Calu3 (cell line): ENCODE measurements around the gene TBXAS1. TPM values are rescaled to one million over a fixed set of nuclear protein-coding genes. Genes with fewer than 3 reads are reported as not detected.

Source experiments
- BruUV-seq: library from RNA; stranded (reverse); fragments of 400-500 nt; replicated peaks from 2 replicates; lab custom pipeline; 2021; lab: Mats Ljungman, UMichigan
- CTCF ChIA-PET: fragments of 300-600 bp; sonication (Branson Sonifier 250); formaldehyde crosslinking; loops from one replicate; lab custom pipeline; 2022; ENCODE audit warnings: antibody characterized with exemption; lab: Charles Lee
- DNase-seq: peaks from one replicate; pipeline ENCODE4 v3.0.0; 2022
- H3K27ac Mint-ChIP-seq: one replicate; pipeline ENCODE4 v1.8.0; 2022; ENCODE audit warnings: mixed read lengths; ENCODE audit not compliant: unreplicated experiment
- H3K27me3 Mint-ChIP-seq: one replicate; pipeline ENCODE4 v1.8.0; 2022; ENCODE audit warnings: mixed read lengths; ENCODE audit not compliant: unreplicated experiment
- H3K36me3 Mint-ChIP-seq: one replicate; pipeline ENCODE4 v1.8.0; 2022; ENCODE audit warnings: mild to moderate bottlenecking, moderate library complexity, mixed read lengths; ENCODE audit not compliant: insufficient read depth, unreplicated experiment
- H3K4me1 Mint-ChIP-seq: one replicate; pipeline ENCODE4 v1.8.0; 2022; ENCODE audit warnings: mild to moderate bottlenecking, low read depth, mixed read lengths; ENCODE audit not compliant: unreplicated experiment
- H3K4me3 Mint-ChIP-seq: one replicate; pipeline ENCODE4 v1.8.0; 2022; ENCODE audit warnings: mild to moderate bottlenecking, low read depth, moderate library complexity, mixed read lengths; ENCODE audit not compliant: unreplicated experiment
- H3K9me3 Mint-ChIP-seq: one replicate; pipeline ENCODE4 v1.8.0; 2022; ENCODE audit warnings: low read depth, mixed read lengths; ENCODE audit not compliant: unreplicated experiment
- intact Hi-C: fragments of 100-400 bp; cut with micrococcal nuclease; formaldehyde crosslinking; loops from one replicate; pipeline ENCODE4 v1.10.0; 2022; ENCODE audit not compliant: unreplicated experiment
- total RNA-seq: library from RNA; stranded (reverse); gene quantifications from 2 replicates; pipeline ENCODE4 v1.2.3, GENCODE V29; 2022
- TF ChIP-seq, protein P1 (sequence below): fragments of 200-600 bp; IDR thresholded peaks from one replicate; pipeline ENCODE4 v1.8.0; 2022; ENCODE audit warnings: antibody characterized with exemption; ENCODE audit not compliant: unreplicated experiment

The TBXAS1 gene
- total RNA-seq, 1 experiment from 2014 or later: 33.0 TPM

DNA sequence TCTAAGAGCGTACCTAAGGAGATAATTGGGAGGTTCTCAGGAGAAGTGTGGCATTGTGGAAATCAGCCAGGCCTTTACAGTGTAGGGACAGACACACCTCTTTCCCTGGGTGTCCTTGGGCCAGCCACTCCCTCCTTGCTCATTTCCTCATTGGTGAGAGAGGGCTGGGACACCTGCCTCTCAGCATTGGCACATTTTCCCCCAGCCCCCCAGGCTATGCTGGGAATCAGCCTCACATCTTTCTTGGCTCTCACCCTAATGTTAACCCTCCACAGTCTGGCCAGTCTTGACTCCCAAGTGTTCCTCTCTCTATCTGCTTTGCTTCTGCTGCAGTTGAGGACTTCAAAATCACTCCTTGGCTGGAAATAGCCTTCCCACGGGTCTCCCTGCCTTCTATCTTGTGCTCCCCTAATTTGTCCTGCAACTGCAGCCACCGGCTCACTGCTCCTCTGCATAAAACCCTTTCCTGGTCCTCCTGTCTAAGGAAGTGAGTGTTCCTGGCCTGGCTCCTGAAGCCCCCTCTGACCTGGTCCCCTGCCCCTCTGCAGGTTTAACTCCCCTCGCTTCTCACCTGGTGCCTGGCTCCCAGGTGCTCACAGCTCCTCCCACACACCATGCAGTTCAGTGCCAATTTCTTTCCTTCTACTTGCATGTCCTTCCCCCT lies 15.8 kb downstream of the TBXAS1 start:
- peaks cover 22% of the 10 kb centered on the region for H3K4me1 Mint-ChIP-seq
- intact Hi-C loops: loop anchor here (5.0 kb wide), 1 partner anchor 152 kb away; no protein-coding TSS in a partner anchor
- peak; percentile 50 for DNase-seq
- CTCF ChIA-PET: interaction anchor here (0.7 kb wide), 1 partner anchor 172 kb away, joined by 6 read pairs; no protein-coding TSS in a partner anchor
- H3K9me3 Mint-ChIP-seq: peaks cover 3% of the 10 kb centered on the region
- H3K36me3 Mint-ChIP-seq: no peaks in the 10 kb centered on the region
- no TSS peak for BruUV-seq
- no peak overlapping the region for H3K27ac Mint-ChIP-seq
- TF ChIP-seq, protein P1, sequence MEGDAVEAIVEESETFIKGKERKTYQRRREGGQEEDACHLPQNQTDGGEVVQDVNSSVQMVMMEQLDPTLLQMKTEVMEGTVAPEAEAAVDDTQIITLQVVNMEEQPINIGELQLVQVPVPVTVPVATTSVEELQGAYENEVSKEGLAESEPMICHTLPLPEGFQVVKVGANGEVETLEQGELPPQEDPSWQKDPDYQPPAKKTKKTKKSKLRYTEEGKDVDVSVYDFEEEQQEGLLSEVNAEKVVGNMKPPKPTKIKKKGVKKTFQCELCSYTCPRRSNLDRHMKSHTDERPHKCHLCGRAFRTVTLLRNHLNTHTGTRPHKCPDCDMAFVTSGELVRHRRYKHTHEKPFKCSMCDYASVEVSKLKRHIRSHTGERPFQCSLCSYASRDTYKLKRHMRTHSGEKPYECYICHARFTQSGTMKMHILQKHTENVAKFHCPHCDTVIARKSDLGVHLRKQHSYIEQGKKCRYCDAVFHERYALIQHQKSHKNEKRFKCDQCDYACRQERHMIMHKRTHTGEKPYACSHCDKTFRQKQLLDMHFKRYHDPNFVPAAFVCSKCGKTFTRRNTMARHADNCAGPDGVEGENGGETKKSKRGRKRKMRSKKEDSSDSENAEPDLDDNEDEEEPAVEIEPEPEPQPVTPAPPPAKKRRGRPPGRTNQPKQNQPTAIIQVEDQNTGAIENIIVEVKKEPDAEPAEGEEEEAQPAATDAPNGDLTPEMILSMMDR: no peak
- no peak overlapping the region for H3K4me3 Mint-ChIP-seq
- H3K27me3 Mint-ChIP-seq: no peaks in the 10 kb centered on the region

DNA sequence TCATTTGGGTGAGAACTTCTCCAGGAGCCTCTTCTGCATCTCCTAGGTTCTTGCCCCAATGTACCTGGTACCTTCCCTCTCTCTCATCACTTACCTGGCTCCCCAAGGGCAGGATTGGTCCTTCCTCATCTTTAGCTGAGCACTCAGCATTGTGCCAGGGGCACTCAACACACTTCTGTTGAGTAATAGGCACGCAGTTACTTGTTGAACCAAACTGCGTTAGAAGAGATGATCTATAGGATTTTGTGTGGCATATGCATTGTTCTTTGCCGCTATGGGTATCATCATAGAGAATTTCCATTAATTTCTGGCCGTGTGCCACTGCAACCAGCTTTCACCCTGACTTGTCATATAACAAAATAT lies 16.4 kb downstream of the TBXAS1 start:
- BruUV-seq: no TSS peak
- DNase-seq: no peak
- CTCF ChIA-PET: interaction anchor here (0.7 kb wide), 1 partner anchor 173 kb away, joined by 6 read pairs; no protein-coding TSS in a partner anchor
- Mint-ChIP-seq H3K4me1 (peaks cover 22% of the 10 kb centered on the region), H3K27ac (no peak overlapping the region), H3K27me3 (no peaks in the 10 kb centered on the region), H3K4me3 (no peak overlapping the region), H3K36me3 (no peaks in the 10 kb centered on the region), H3K9me3 (peaks cover 3% of the 10 kb centered on the region)
- intact Hi-C loops: no loop called here
- TF ChIP-seq, protein P1: no peak

DNA sequence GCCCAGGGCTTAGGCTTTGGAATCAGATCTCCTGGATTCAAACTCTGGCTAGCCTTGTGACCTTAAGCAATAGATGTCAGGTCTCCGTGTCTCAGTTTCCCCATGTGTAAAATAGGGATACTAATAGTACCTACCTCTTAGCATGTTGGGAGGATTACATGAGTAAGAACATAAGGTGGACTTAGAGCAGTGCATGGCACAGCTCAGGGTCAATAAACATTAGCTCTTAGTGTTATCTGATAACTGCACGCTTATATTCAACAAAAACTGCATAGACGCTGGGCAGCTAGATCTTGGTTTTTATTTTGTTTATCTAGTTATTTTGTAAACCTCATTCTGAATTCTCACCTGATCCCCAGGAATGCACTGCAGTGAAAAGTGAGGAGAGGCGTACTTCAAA lies 17.2 kb downstream of the TBXAS1 start:
- CTCF ChIA-PET: no interaction called here
- peaks cover 3% of the 10 kb centered on the region for H3K9me3 Mint-ChIP-seq
- no peaks in the 10 kb centered on the region for H3K27me3 Mint-ChIP-seq
- no TSS peak for BruUV-seq
- H3K27ac Mint-ChIP-seq: no peak overlapping the region
- TF ChIP-seq, protein P1: no peak
- DNase-seq: no peak
- peaks cover 22% of the 10 kb centered on the region for H3K4me1 Mint-ChIP-seq
- no peaks in the 10 kb centered on the region for H3K36me3 Mint-ChIP-seq
- H3K4me3 Mint-ChIP-seq: no peak overlapping the region
- intact Hi-C loops: no loop called here

DNA sequence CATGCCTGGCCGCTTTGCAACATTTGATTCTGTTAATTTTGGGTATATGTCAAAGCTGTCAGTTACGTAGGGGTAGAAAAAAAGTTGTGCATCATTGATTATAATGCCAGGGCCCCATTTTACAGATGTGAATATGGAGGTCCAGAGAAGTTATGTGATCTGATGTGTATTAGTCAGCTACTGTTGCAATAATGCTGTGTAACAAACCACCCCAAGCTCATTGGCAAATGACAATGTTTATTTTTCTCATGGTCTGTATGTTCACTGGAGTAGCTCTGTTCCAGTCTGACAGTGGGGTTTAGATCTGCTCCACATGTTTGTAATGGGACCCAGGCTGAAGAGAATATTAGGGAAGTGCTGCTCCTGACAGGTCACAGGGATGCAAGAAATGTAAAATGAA lies 19.2 kb downstream of the TBXAS1 start:
- H3K9me3 Mint-ChIP-seq: peaks cover 3% of the 10 kb centered on the region
- no TSS peak for BruUV-seq
- CTCF ChIA-PET: no interaction called here
- TF ChIP-seq, protein P1: no peak
- intact Hi-C loops: no loop called here
- H3K4me3 Mint-ChIP-seq: no peak overlapping the region
- peaks cover 22% of the 10 kb centered on the region for H3K4me1 Mint-ChIP-seq
- H3K36me3 Mint-ChIP-seq: no peaks in the 10 kb centered on the region
- DNase-seq: no peak
- no peak overlapping the region for H3K27ac Mint-ChIP-seq
- no peaks in the 10 kb centered on the region for H3K27me3 Mint-ChIP-seq
